Measurements from ENCODE around the gene CALHM2. TPM values are rescaled to one million over a fixed set of nuclear protein-coding genes. Genes with fewer than 3 reads are reported as not detected.

Gene CALHM2
- total and polyA plus RNA-seq, 2 donors (not counting 1 experiment from before 2014, with no cell fraction given) = 35.8 to 37.2 TPM

DNA sequence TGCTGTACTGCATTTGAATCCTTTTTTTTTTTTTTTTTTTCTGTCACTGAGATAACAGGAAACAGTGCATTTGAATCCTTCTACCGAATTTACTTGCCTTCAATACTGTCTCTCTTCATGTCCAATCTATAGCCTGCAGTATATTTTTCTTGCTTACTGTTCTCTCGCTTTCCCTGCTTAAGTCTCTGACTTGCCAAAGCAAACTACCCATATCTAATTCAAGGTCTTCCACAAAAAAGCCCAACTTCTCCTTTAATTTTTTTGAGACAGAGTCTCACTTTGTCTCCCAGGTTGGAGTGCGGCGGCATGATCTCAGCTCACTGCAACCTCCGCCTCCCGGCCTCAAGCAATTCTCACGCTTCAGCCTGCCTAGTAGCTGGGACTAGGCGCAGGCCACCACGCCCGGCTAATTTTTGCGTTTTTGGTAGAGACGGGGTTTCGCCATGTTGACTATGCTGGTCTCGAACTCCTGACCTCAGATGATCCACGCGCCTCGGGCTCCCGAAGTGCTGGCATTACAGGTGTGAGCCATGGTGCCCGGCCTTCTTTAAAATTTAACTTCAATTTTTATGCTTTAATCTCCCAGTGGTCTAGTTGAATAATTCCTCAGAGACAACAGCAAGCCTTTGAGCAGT is 54.9 kb downstream of the CALHM2 start:
- Histone ChIP-seq H3K4me3 (replicated peaks in 1 of 4; ENCODE audit: control extremely low read depth in 1 of 4, insufficient read depth in 1 of 4, low read depth in 3 of 4, low read length in 4 of 4) (peak overlapping the region; percentile 63 to 100 (median 86)), H3K79me2 (ENCODE audit: control insufficient read depth, insufficient read depth, low read length) (peaks cover 54% of the 10 kb centered on the region), H3K4me1 (ENCODE audit: control insufficient read depth, extremely low read depth, insufficient read depth, low read length) (no peaks in the 10 kb centered on the region), H3K9ac (ENCODE audit: insufficient read depth, low read length) (peak overlapping the region; percentile 55), H3K36me3 (ENCODE audit: control insufficient read depth, insufficient read depth, low read length) (peaks cover 4% of the 10 kb centered on the region), H3K27ac (ENCODE audit: insufficient read depth, low read length) (peak overlapping the region; percentile 58), H3K9me3 (ENCODE audit: control insufficient read depth, insufficient read depth, low read depth, low read length) (no peaks in the 10 kb centered on the region), H3K4me2 (ENCODE audit: extremely low read depth, insufficient read depth, low read length) (peak overlapping the region; percentile 74), H4K20me1 (ENCODE audit: control insufficient read depth, extremely low read depth, insufficient read depth, low read length) (no peaks in the 10 kb centered on the region), H2AFZ (ENCODE audit: low read length) (no peak overlapping the region), H3K27me3 (ENCODE audit: control insufficient read depth, insufficient read depth, low read length) (no peaks in the 10 kb centered on the region)
- DNase-seq (ENCODE audit: low read depth in 2 of 2) = no peak
- TF ChIP-seq, protein P1, sequence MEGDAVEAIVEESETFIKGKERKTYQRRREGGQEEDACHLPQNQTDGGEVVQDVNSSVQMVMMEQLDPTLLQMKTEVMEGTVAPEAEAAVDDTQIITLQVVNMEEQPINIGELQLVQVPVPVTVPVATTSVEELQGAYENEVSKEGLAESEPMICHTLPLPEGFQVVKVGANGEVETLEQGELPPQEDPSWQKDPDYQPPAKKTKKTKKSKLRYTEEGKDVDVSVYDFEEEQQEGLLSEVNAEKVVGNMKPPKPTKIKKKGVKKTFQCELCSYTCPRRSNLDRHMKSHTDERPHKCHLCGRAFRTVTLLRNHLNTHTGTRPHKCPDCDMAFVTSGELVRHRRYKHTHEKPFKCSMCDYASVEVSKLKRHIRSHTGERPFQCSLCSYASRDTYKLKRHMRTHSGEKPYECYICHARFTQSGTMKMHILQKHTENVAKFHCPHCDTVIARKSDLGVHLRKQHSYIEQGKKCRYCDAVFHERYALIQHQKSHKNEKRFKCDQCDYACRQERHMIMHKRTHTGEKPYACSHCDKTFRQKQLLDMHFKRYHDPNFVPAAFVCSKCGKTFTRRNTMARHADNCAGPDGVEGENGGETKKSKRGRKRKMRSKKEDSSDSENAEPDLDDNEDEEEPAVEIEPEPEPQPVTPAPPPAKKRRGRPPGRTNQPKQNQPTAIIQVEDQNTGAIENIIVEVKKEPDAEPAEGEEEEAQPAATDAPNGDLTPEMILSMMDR (conservative IDR thresholded peaks at IDR 0.05 in 1 of 2, IDR thresholded peaks at IDR 0.05 in 1 of 2; ENCODE audit: low read depth in 1 of 2, low read length in 2 of 2) = no peak

DNA sequence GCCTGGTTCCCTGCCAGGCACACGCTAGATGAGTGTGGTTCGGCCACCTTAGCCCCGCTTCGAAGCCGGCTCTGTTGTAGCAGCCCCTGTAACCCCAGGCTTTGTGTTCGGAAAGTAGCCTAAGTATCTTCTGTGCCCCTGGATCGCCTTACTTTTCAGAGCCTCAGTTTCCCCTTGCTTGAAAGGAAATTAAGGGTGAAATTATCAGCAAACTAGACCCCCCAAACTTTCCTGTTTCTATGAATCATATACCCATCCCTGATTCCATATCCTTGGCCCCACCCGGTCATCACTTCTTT is 55.4 kb downstream of the CALHM2 start:
- Histone ChIP-seq H3K36me3 (ENCODE audit: control insufficient read depth, insufficient read depth, low read length) (peaks cover 4% of the 10 kb centered on the region), H2AFZ (ENCODE audit: low read length) (peak overlapping the region; percentile 79), H3K4me2 (ENCODE audit: extremely low read depth, insufficient read depth, low read length) (peak overlapping the region; percentile 74), H3K79me2 (ENCODE audit: control insufficient read depth, insufficient read depth, low read length) (peaks cover 54% of the 10 kb centered on the region), H4K20me1 (ENCODE audit: control insufficient read depth, extremely low read depth, insufficient read depth, low read length) (no peaks in the 10 kb centered on the region), H3K4me3 (replicated peaks in 1 of 4; ENCODE audit: control extremely low read depth in 1 of 4, insufficient read depth in 1 of 4, low read depth in 3 of 4, low read length in 4 of 4) (peak overlapping the region; percentile 63 to 100 (median 86)), H3K4me1 (ENCODE audit: control insufficient read depth, extremely low read depth, insufficient read depth, low read length) (no peaks in the 10 kb centered on the region), H3K27ac (ENCODE audit: insufficient read depth, low read length) (peak overlapping the region; percentile 58), H3K9me3 (ENCODE audit: control insufficient read depth, insufficient read depth, low read depth, low read length) (no peaks in the 10 kb centered on the region), H3K27me3 (ENCODE audit: control insufficient read depth, insufficient read depth, low read length) (no peaks in the 10 kb centered on the region), H3K9ac (ENCODE audit: insufficient read depth, low read length) (peak overlapping the region; percentile 55)
- no peak for TF ChIP-seq EZH2 (IDR thresholded peaks at IDR 0.05; ENCODE audit: low read length, missing control alignments)
- TF ChIP-seq, protein P1 (conservative IDR thresholded peaks at IDR 0.05 in 1 of 2, IDR thresholded peaks at IDR 0.05 in 1 of 2; ENCODE audit: low read depth in 1 of 2, low read length in 2 of 2) = no peak
- no peak for DNase-seq (ENCODE audit: low read depth in 2 of 2)

Other genes with a start within 250 kb of the CALHM2 start
- gene RPEL1, start 206.5 kb downstream of the CALHM2 start, total RNA-seq = 0.17 and 0.26 TPM in 2 replicates
- 0.09 and 0.18 TPM in 2 replicates for gene RPEL1, start 206.5 kb downstream of the CALHM2 start, polyA plus RNA-seq
- under 0.01 and 0.50 TPM in 2 replicates for gene INA, start 175.2 kb downstream of the CALHM2 start, total RNA-seq
- gene INA, start 175.2 kb downstream of the CALHM2 start, polyA plus RNA-seq = 3.5 and 8.2 TPM in 2 replicates
- gene PCGF6, start 101.2 kb downstream of the CALHM2 start, total RNA-seq = 8.9 and 12.1 TPM in 2 replicates
- 13.2 and 13.3 TPM in 2 replicates for gene PCGF6, start 101.2 kb downstream of the CALHM2 start, polyA plus RNA-seq
- gene TAF5, start 84.4 kb downstream of the CALHM2 start, total RNA-seq = 3.0 and 4.1 TPM in 2 replicates
- 3.4 and 3.9 TPM in 2 replicates for gene TAF5, start 84.4 kb downstream of the CALHM2 start, polyA plus RNA-seq
- 148 and 155 TPM in 2 replicates for gene ATP5MK, start 55.9 kb downstream of the CALHM2 start, total RNA-seq
- gene ATP5MK, start 55.9 kb downstream of the CALHM2 start, polyA plus RNA-seq = 355 and 386 TPM in 2 replicates
- gene PDCD11, start 55.7 kb downstream of the CALHM2 start, total RNA-seq = 28.8 and 34.0 TPM in 2 replicates
- gene PDCD11, start 55.7 kb downstream of the CALHM2 start, polyA plus RNA-seq = 10.0 and 15.1 TPM in 2 replicates
- gene CALHM1, start 6.5 kb upstream of the CALHM2 start, total RNA-seq = not detected in 2 replicates
- gene CALHM1, start 6.5 kb upstream of the CALHM2 start, polyA plus RNA-seq = not detected in 2 replicates
- gene CALHM3, start 26.9 kb upstream of the CALHM2 start, total RNA-seq = not detected in 2 replicates
- gene CALHM3, start 26.9 kb upstream of the CALHM2 start, polyA plus RNA-seq = not detected in 2 replicates
- gene NEURL1, start 41.3 kb upstream of the CALHM2 start, total RNA-seq = under 0.01 TPM in 1 of 2 replicates, not detected in the other
- gene NEURL1, start 41.3 kb upstream of the CALHM2 start, polyA plus RNA-seq = 0.11 and 0.12 TPM in 2 replicates

All from fibroblast of lung (primary cell).